ENCODE data around the gene TRDMT1. TPM values are rescaled to one million over a fixed set of nuclear protein-coding genes. Genes with fewer than 3 reads are reported as not detected.

Gene TRDMT1
- total RNA-seq, 3 donors from 2014 or later (not counting 1 experiment from before 2014, with no cell fraction given): 11.0 to 21.8 (median 14.4) TPM

DNA sequence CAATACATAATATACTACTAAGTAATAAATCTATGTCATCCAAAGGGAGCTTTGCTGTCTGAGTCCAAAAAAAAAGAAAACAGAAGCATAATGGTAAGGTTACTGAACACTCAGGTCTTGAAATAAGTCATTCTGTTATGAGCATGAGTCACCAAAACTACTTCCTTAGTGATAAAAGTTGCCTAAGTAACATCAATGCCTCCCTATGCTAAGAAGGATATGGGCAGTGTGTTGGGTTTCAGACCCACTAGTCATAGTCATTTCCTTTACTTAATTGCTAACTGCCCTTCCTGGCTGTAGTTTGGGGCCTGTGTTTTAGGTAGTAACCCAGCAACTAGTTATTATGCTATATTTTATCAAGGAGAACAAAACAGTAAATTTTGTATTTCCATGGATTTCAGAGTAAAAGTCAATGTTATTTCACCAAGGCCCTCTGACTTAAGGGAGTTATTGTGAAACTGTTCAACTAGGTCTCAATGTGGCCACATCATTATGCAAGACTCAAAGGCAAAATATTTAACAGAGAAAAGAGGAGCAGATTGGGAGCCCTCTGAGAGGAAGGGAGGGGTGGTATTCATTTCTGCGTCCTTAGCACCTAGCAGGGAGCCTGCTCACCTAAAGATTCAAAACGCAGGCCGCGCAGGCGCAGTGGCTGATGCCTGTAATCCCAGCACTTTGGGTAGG is 14.9 kb upstream of the TRDMT1 start:
- Mint-ChIP-seq H3K4me1 (peaks cover 13 to 19% of the 10 kb centered on the region in 2 donors), H3K27me3 (ENCODE audit: low read depth in 2 of 2) (no peaks in the 10 kb centered on the region), H3K27ac (peak overlapping the region; percentile 91 to 97), H3K36me3 (no peaks in the 10 kb centered on the region), H3K9me3 (no peaks in the 10 kb centered on the region), H3K4me3 (peak overlapping the region; percentile 40)
- no peaks in the 10 kb centered on the region for H3K36me3 ChIP-seq (ENCODE audit: control insufficient read depth, insufficient read depth, low read length)
- no peak overlapping the region for H3K4me3 ChIP-seq (ENCODE audit: low read length)
- TF ChIP-seq, protein P1, sequence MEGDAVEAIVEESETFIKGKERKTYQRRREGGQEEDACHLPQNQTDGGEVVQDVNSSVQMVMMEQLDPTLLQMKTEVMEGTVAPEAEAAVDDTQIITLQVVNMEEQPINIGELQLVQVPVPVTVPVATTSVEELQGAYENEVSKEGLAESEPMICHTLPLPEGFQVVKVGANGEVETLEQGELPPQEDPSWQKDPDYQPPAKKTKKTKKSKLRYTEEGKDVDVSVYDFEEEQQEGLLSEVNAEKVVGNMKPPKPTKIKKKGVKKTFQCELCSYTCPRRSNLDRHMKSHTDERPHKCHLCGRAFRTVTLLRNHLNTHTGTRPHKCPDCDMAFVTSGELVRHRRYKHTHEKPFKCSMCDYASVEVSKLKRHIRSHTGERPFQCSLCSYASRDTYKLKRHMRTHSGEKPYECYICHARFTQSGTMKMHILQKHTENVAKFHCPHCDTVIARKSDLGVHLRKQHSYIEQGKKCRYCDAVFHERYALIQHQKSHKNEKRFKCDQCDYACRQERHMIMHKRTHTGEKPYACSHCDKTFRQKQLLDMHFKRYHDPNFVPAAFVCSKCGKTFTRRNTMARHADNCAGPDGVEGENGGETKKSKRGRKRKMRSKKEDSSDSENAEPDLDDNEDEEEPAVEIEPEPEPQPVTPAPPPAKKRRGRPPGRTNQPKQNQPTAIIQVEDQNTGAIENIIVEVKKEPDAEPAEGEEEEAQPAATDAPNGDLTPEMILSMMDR (IDR thresholded peaks at IDR 0.05): no peak
- DNase-seq (peak in 1 of 2 donors; percentile 65), ATAC-seq (peak; percentile 92 to 98 (median 96))
- no peaks in the 10 kb centered on the region for H3K9me3 ChIP-seq (ENCODE audit: control insufficient read depth, insufficient read depth, low read length)
- intact Hi-C loops (cut with micrococcal nuclease): loop anchor here (1.0 to 2.0 kb wide), 3 partner anchors 11 to 190 kb away; partner anchors contain the start of gene TRDMT1
- peak overlapping the region; percentile 73 for H3K27ac ChIP-seq (ENCODE audit: low read length)
- peaks cover 13% of the 10 kb centered on the region for H3K4me1 ChIP-seq (ENCODE audit: control insufficient read depth, insufficient read depth, low read length)
- no peaks in the 10 kb centered on the region for H3K27me3 ChIP-seq (ENCODE audit: control insufficient read depth, insufficient read depth, low read length)
- 86% methylated on average over 5 of the region's 5 CpGs for WGBS (ENCODE audit: insufficient coverage)

DNA sequence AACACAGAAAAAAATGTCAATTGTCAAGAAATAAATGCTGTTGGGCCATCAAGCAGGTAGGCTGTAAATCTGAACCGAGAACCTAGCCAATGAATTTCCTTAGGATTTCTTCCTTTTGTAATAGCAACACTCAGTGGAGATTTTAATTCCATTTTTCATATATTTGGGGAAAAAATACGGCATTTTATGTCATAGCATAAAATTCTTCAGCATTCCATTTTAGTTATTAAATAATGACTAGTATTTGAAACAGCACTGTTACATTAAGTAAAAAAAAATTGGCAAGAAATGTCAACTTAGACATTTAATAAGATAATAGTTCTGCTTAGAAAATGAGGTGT is 14.3 kb upstream of the TRDMT1 start:
- WGBS (ENCODE audit: insufficient coverage): 100% methylated on average over 1 of the region's 2 CpGs
- Mint-ChIP-seq H3K36me3 (no peaks in the 10 kb centered on the region), H3K4me1 (peaks cover 13 to 19% of the 10 kb centered on the region in 2 donors), H3K27ac (peak overlapping the region; percentile 91 to 97), H3K27me3 (ENCODE audit: low read depth in 2 of 2) (no peaks in the 10 kb centered on the region), H3K4me3 (peak overlapping the region; percentile 40), H3K9me3 (no peaks in the 10 kb centered on the region)
- no peaks in the 10 kb centered on the region for H3K9me3 ChIP-seq (ENCODE audit: control insufficient read depth, insufficient read depth, low read length)
- intact Hi-C loops (cut with micrococcal nuclease): loop anchor here (1.0 to 2.0 kb wide), 3 partner anchors 12 to 189 kb away; partner anchors contain the start of gene TRDMT1
- H3K4me1 ChIP-seq (ENCODE audit: control insufficient read depth, insufficient read depth, low read length): peaks cover 13% of the 10 kb centered on the region
- no peak for ATAC-seq
- no peaks in the 10 kb centered on the region for H3K27me3 ChIP-seq (ENCODE audit: control insufficient read depth, insufficient read depth, low read length)
- no peak for DNase-seq
- no peaks in the 10 kb centered on the region for H3K36me3 ChIP-seq (ENCODE audit: control insufficient read depth, insufficient read depth, low read length)
- H3K27ac ChIP-seq (ENCODE audit: low read length): peak overlapping the region; percentile 73
- H3K4me3 ChIP-seq (ENCODE audit: low read length): no peak overlapping the region
- TF ChIP-seq, protein P1 (IDR thresholded peaks at IDR 0.05): no peak

DNA sequence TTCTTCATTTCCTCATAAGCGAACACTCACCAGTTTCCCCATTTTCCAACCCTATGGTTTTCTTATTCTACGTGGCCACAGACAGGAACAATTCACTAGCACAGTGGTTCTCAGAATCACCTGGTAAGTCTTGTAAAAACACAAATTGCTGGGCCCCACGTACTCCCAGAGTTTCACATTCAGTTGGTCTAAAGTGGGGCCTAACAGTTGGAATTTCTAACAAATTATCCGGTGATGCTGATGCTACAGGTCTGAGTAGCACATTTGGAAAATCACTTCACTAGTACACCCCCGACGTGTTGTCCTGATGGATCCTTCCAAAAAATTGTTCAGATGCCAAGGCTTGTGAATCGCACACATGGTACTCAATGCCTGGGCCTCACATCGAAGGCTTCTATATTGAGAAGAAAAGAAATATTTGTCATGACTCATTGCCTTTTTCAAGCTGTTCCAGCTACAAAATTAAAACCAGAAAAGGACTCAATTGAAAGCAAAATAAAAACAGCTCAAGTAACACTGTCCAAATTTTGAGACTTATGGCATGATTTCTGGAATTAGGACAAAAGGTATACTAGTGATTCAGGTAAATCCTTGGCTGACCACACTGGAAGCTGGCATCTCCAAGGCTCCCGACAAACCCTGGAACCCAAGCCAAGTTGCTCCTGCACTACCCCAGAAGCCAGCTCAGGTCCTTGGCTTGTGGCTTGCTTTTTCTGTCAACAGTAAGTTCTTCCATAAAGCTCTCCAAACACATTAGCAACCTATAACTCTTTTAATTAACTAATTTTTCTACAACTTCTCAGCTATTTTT is 13.7 kb upstream of the TRDMT1 start:
- Histone ChIP-seq H3K9me3 (ENCODE audit: control insufficient read depth, insufficient read depth, low read length) (no peaks in the 10 kb centered on the region), H3K4me1 (ENCODE audit: control insufficient read depth, insufficient read depth, low read length) (peaks cover 13% of the 10 kb centered on the region), H3K27me3 (ENCODE audit: control insufficient read depth, insufficient read depth, low read length) (no peaks in the 10 kb centered on the region), H3K4me3 (ENCODE audit: low read length) (no peak overlapping the region), H3K27ac (ENCODE audit: low read length) (peak overlapping the region; percentile 73), H3K36me3 (ENCODE audit: control insufficient read depth, insufficient read depth, low read length) (no peaks in the 10 kb centered on the region)
- peak overlapping the region; percentile 91 to 97 for H3K27ac Mint-ChIP-seq
- DNase-seq (no peak), ATAC-seq (no peak)
- no peaks in the 10 kb centered on the region for H3K36me3 Mint-ChIP-seq
- TF ChIP-seq, protein P1 (IDR thresholded peaks at IDR 0.05): no peak
- peaks cover 13 to 19% of the 10 kb centered on the region in 2 donors for H3K4me1 Mint-ChIP-seq
- intact Hi-C loops (cut with micrococcal nuclease): no loop called here
- no peaks in the 10 kb centered on the region for H3K27me3 Mint-ChIP-seq (ENCODE audit: low read depth in 2 of 2)
- 84% methylated on average over 9 of the region's 9 CpGs for WGBS (ENCODE audit: insufficient coverage)
- no peaks in the 10 kb centered on the region for H3K9me3 Mint-ChIP-seq
- H3K4me3 Mint-ChIP-seq: no peak overlapping the region
